Stimulated activated CD8-positive, alpha-beta memory T cell treated with anti-CD3 and anti-CD28 coated beads, Interleukin-4, amount 100 ng/mL, for 24 hours (primary cell): ENCODE data around the gene NIPSNAP2.
"Not testable (repeated sequence)": the region's sequence is repeated elsewhere in the genome, so short reads cannot be mapped to it uniquely, and the experiment has no call there.

Source experiments
- DNase-seq: peaks from one replicate; pipeline ENCODE4 v3.0.0-alpha.2; 2020; ENCODE audit warnings: low read depth

The NIPSNAP2 gene

GRCh38 chr7:55975988-55976633, 11.7 kb downstream of the NIPSNAP2 start:
- no peak for DNase-seq

DNA sequence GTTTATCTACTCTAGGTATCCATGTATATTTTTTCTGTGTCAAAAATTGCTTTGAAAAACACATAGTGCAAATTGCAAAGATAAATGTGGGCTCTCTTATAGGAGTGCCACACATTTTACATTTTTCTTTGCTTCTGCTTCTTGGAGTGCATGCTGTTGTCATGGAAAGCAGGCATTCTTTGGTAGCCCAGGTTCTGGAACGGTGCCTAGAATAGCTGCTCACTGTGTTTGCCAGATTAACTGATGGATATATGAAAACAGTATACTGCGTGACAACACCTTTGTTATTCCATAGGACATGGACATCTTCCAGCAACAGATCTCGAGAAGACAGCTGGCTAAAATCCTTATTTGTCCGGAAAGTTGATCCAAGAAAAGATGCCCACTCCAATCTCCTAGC, 13.4 kb downstream of the NIPSNAP2 start:
- DNase-seq, result no peak

GRCh38 chr7:55980266-55980665, 15.9 kb downstream of the NIPSNAP2 start:
- no peak for DNase-seq

- DNase-seq, result no peak
These were observed 19.2 kb downstream of the NIPSNAP2 start for GRCh38 chr7:55983537-55983936.

- no peak for DNase-seq
These were observed 28.0 kb downstream of the NIPSNAP2 start for GRCh38 chr7:55992346-55992745.

DNA sequence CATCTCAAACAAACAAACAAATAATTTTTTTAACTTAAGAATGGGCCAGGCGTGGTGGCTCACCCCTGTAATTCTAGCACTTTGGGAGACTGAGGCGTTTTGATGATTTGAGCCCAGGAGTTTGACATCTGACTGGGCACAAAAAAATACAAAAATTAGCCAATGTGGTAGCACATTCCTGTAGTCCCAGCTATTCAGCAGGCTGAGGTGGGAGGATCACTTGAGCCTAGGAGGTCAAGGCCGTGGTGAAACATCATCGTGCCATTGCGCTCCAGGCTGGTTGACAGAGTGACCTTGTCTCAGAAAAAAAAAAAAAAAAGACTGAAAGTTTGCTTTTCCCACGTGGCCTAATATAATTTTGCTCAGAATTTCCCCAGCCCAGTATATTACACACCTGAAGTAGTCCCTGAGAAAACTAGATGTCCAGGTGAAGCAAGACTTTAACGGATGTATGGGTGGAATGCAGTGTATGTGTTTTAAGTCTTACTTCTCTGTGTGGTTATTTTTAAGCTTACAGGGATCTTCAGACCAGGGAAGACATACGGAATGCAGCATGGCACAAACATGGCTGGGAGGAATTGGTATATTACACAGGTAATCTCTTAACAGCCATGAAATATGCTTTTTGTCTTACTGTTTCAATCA, 32.6 kb downstream of the NIPSNAP2 start:
- no peak for DNase-seq

DNA sequence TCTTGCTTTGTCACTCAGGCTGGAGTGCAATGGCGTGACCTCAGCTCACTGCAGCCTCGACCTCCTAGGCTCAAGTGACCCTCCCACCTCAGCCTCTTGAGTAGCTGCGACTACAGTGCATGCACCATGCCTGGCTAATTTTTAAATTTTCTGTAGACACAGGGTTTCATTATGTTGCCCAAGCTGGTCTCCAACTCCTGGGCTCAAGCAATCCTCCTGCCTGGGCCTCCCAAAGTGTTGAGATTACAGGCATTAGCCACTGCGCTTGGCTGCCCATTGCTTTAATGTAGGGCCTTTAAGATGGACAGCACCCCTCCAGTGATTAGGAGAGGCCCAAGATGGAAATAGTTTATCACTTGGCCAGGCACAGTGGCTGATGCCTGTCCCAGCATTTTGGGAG, 39.4 kb downstream of the NIPSNAP2 start:
- no peak for DNase-seq

GRCh38 chr7:56007167-56007652, 42.8 kb downstream of the NIPSNAP2 start:
- no peak for DNase-seq

DNA sequence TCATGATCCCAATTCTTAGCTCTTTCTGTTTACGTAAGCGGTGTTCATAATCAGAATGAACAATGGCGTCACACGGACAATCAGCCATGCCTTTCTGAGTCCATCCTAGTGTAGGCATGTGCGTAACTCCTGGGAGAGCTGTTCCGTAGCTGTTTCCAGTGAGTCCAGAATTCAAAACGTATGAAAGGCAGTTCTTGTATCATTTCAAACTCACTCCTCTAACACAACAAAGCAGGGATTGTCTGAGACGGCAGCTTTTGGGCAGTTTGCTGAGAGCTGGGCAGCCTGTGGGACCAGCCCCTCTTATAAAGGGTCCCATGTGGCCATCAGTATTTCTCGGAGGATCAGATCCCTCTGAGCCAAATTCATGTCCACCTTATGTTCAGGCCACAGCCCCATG, 43.5 kb downstream of the NIPSNAP2 start:
- no peak for DNase-seq

DNA sequence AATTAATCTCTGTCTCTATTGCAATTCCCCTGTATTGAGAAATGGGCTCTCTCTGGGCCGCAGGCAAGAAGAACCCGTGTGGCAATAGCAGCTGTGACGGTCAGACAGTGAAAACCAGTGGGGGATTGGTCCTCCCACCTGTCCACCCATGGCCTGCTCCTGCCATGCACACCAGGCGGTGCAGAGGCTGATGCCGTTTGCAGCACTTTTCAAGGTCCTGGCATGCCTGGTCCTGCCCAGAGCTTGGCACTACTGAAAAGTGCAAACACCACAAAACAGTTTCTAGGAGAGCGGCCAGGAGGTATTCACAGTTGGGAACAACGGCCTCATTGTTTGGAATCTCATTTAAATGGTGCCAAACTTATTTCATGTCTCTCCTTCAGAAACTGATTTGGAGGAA, 45.3 kb downstream of the NIPSNAP2 start:
- DNase-seq, result no peak

DNA sequence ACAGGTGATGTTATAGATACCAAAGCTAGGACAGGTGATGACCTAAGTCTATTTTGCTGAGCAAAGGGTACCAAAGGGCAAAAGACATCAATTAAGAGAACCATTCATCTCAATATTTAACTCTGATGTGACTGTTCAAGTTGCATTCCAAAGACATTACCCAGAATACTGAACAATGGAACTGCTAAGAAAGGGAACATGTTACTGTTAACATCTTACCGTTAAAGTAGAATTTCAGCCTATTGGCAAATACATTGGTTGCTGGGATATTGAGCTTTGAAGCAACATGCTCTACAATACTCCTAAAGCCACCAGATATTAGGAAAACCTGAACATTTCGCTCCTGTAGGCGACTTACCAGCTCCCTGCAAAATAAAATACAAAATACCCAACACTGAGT, 52.6 kb downstream of the NIPSNAP2 start:
- not testable (repeated sequence) for DNase-seq

DNA sequence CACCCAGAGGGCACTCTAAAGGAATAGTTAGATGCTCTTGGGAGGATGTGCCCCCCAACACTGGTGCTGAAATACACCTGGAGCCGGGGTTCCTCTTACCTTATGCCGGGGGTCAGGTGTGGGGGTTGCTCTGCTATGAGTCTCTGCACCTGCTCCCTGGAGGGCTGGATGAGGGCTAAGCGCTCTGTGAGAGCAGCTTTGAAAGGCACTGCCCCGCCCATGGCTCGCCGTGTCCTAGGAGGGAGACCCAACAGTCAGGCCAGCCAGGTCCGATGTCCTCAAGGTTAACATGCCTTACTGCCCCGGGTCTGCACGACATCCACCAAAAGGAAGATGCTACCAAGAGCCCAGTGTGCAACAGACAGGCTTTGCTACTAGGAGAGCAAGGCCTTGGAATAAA, 55.1 kb downstream of the NIPSNAP2 start:
- DNase-seq, result no peak

GRCh38 chr7:56023500-56023899, 59.1 kb downstream of the NIPSNAP2 start:
- no peak for DNase-seq

DNA sequence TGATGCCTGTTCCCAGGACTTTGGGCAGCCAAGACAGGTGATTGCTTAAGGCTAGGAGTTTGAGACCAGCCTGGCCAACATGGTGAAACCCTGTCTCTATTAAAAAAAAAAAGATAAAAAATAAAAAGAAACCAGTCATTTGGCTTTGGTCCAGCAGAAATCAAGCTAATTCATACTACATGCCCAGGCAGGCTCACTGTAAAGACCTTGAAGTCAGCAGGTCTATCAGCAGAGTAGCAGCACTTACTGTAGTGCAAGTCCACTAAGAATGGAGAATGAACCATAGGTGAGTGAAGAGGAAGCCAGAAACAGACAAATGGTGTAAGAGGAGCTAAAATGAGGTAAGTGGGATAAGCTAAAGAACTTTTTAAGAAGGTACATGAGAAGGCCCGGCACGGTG, 62.2 kb downstream of the NIPSNAP2 start:
- DNase-seq, result no peak

DNA sequence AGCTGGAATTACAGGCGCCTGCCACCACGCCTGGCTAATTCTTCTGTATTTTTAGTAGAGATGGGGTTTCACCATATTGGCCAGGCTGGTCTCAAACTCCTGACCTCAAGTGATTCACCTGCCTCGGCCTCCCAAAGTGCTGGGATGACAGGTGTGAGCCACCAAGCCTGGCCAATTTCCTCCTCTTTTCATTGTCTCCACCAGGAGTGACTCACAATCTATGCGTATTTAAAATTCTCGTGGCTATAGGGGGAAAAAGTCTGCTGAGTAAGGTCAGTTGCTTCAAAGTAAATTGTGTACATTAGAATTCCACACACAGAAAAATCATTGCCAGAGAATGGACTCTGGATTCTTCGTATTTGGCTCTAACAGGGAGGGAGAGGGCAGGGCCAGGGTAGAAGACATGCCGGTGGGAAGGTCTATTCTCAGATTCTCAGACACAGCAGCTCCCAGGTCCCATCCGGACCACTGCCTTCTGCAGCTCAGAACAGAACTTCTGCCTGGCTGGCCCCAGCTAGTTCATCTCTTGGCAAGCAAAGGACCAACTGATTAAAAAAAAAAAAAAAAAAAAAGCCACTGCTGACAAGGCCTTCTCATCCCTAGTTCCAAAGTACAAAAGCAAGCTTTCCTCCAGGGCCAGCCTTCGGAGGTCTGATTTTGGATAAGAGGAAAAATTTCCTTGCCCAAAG, 64.7 kb downstream of the NIPSNAP2 start:
- DNase-seq, result no peak

DNA sequence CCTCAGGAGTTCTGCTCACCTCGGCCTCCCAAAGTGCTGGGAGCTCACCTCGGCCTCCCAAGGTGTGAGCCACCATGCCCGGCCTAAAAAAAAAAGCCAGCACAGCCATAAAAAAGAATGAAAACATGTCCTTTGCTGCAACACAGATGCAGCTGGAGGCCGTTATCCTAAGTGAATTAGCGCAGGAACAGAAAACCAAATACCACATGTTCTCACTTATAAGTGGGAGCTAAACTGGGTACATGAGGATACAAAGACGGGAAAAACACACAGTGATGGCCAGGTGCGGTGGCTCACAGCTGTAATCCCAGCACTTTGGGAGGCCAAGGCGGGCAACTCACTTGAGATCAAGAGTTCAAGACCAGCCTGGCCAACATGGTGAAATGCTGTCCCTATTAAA, 66.0 kb downstream of the NIPSNAP2 start:
- no peak for DNase-seq

- DNase-seq, result not testable (repeated sequence)
These were observed 67.2 kb downstream of the NIPSNAP2 start for GRCh38 chr7:56031556-56031955.

DNA sequence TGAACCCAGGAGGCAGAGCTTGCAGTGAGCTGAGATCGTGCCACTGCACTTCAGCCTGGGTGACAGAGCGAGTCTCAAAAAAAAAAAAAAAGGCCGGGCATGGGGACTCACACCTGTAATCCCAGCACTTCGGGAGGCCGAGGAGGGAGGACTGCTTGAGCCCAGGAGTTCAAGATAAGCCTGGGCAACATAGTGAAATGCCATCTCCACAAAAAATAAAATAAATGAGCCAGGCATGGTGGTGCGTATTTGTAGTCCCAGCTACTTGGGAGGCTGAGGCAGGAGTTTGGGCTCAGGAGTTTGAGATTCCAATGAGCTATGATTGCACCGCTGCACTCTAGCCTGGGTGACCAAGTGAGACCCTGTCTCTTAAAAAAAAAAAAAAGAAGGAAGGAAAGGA, 68.2 kb downstream of the NIPSNAP2 start:
- not testable (repeated sequence) for DNase-seq

GRCh38 chr7:56033671-56034432, 69.5 kb downstream of the NIPSNAP2 start:
- DNase-seq, result peak; percentile 55

- no peak for DNase-seq
These were observed 76.3 kb downstream of the NIPSNAP2 start for GRCh38 chr7:56040730-56041129.

GRCh38 chr7:56045758-56046157, 81.4 kb downstream of the NIPSNAP2 start:
- DNase-seq, result not testable (repeated sequence)

DNA sequence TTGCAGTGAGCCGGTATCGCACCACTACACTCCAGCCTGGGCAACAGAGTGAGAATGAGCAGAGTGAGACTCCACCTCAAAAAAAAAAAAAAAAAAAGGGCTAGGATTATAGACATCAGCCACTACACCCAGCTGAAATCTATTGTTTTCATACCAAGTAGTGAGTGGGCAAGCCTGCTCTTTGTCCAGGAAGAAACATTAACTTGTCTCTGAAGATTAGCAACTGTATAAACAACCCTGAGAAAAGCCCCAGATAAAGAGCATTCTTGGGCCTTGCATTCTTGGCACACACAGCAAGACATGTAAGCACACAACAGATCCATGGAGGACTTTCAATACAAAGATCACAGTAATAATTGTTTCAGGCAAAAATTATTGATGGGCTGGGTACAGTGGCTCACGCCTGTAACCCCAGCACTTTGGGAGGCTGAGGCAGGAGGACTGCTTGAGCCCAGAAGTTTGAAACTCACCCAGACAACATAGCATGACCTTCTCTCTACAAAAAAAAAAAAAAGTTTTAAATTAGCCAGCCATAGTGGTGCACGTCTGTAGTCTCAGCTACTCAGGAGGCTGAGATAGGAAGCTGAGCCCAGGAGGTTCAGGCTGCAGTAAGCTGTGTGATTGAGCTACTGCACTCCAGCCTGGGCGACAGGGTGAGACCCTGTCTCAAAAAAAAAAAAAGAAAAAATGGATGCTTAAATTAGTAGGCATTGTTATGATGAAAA, 82.5 kb downstream of the NIPSNAP2 start:
- DNase-seq, result no peak
